Hepatocyte (in vitro differentiated cells): Measurements from ENCODE around the gene HSPB9. TPM values are rescaled to one million over a fixed set of nuclear protein-coding genes. Genes with fewer than 3 reads are reported as not detected.

Experiments used
- DNase-seq: peaks from one replicate; pipeline ENCODE4 v3.0.0-alpha.2; 2016; ENCODE audit warnings: low spot score
- H2AFZ ChIP-seq: fragments of 200-600 bp; sonication (generic); 2 replicates; pipeline ENCODE4 v1.6.0; 2016; ENCODE audit warnings: antibody characterized with exemption, mild to moderate bottlenecking
- H3K27ac ChIP-seq: fragments of 200-600 bp; sonication (generic); 2 replicates; pipeline ENCODE4 v1.5.1; 2016; ENCODE audit warnings: mild to moderate bottlenecking
- H3K27me3 ChIP-seq: fragments of 200-600 bp; sonication (generic); 2 replicates; pipeline ENCODE4 v1.6.1; 2016
- H3K36me3 ChIP-seq: fragments of 200-600 bp; sonication (generic); replicated peaks from 2 replicates; pipeline ENCODE4 v1.5.1; 2016; ENCODE audit warnings: low read depth; ENCODE audit not compliant: insufficient read depth
- H3K4me1 ChIP-seq: fragments of 200-600 bp; sonication (generic); 2 replicates; pipeline ENCODE4 v1.5.1; 2016; ENCODE audit warnings: mild to moderate bottlenecking, moderate library complexity; ENCODE audit not compliant: insufficient read depth
- H3K4me2 ChIP-seq: fragments of 200-600 bp; sonication (generic); 2 replicates; pipeline ENCODE4 v1.6.0; 2016
- H3K4me3 ChIP-seq: fragments of 200-600 bp; sonication (generic); 2 replicates; pipeline ENCODE4 v1.5.1; 2016; ENCODE audit warnings: mild to moderate bottlenecking
- H3K79me2 ChIP-seq: fragments of 200-600 bp; sonication (generic); 2 replicates; pipeline ENCODE4 v1.6.0; 2017; ENCODE audit warnings: mild to moderate bottlenecking
- H3K9me2 ChIP-seq: fragments of 200-600 bp; sonication (generic); replicated peaks from 2 replicates; pipeline ENCODE4 v1.6.0; 2017; ENCODE audit warnings: mild to moderate bottlenecking; ENCODE audit not compliant: insufficient read depth
- H3K9me3 ChIP-seq: fragments of 200-600 bp; sonication (generic); 2 replicates; pipeline ENCODE4 v1.5.1; 2016; ENCODE audit warnings: low read depth, mild to moderate bottlenecking
- H4K20me1 ChIP-seq: fragments of 200-600 bp; sonication (generic); 2 replicates; pipeline ENCODE4 v1.6.0; 2016; ENCODE audit warnings: mild to moderate bottlenecking; ENCODE audit not compliant: insufficient read depth, poor library complexity, severe bottlenecking
- CTCF ChIP-seq: fragments of 200-600 bp; sonication (generic); IDR thresholded peaks from 2 replicates; pipeline ENCODE4 v1.5.1; 2016; ENCODE audit warnings: antibody characterized with exemption, mild to moderate bottlenecking; ENCODE audit not compliant: poor library complexity
- EZH2 ChIP-seq: fragments of 200-600 bp; sonication (generic); IDR thresholded peaks from 2 replicates; pipeline ENCODE4 v1.6.1; 2016; ENCODE audit warnings: antibody characterized with exemption, mild to moderate bottlenecking, borderline replicate concordance
- EZH2phosphoT487 ChIP-seq: fragments of 200-600 bp; sonication (generic); IDR thresholded peaks from one replicate; pipeline ENCODE4 v1.6.1; 2018; ENCODE audit warnings: antibody characterized with exemption, mild to moderate bottlenecking, low read depth, moderate library complexity; ENCODE audit not compliant: unreplicated experiment, severe bottlenecking
- whole genome bisulfite sequencing: methylation state at CpG from one replicate; pipeline ENCODE4 v1.1.6; 2016; ENCODE audit warnings: low lambda C conversion rate; ENCODE audit errors: missing lambda C conversion rate; 5-methylcytosine and 5-hydroxymethylcytosine counted together
- polyA plus RNA-seq: library from polyadenylated mRNA; unstranded; fragments of >200 nt; fragmentation: Nextera tagmentation; extraction: Ambion mirVana; gene quantifications from 2 replicates; pipeline ENCODE4 v1.2.1, GENCODE V29; 2016
- total RNA-seq: library from RNA; depleted of rRNA; stranded (reverse); fragments of >200 nt; gene quantifications from 2 replicates; pipeline ENCODE4 v1.2.3, GENCODE V29; 2014

Gene HSPB9
- total and polyA plus RNA-seq, 2 experiments from 2014 or later: 0.34 TPM; not detected in 1

GRCh38 chr17:42111265-42111636 is 11.4 kb upstream of the HSPB9 start:
- Histone ChIP-seq H2AFZ (no peak overlapping the region), H3K27ac (no peak overlapping the region), H3K9me3 (no peaks in the 10 kb centered on the region), H3K4me2 (no peak overlapping the region), H3K79me2 (no peaks in the 10 kb centered on the region), H3K4me1 (no peaks in the 10 kb centered on the region), H3K36me3 (no peaks in the 10 kb centered on the region), H4K20me1 (no peaks in the 10 kb centered on the region), H3K27me3 (no peaks in the 10 kb centered on the region), H3K4me3 (no peak overlapping the region), H3K9me2 (no peaks in the 10 kb centered on the region)
- no peak for DNase-seq
- no peak for TF ChIP-seq EZH2
- no peak for TF ChIP-seq EZH2phosphoT487
- TF ChIP-seq CTCF: no peak
- 95% methylated on average over 11 of the region's 11 CpGs for WGBS

- no peaks in the 10 kb centered on the region for H3K27me3 ChIP-seq
- no peak for DNase-seq
Measured at GRCh38 chr17:42111871-42112551, 10.6 kb upstream of the HSPB9 start.

GRCh38 chr17:42112552-42113176 is 9.9 kb upstream of the HSPB9 start, which contains the start of gene DHX58:
DHX58 (minus strand) TSS chr17:42112714; CDS start chr17:42111892, 822 bp downstream.
- H3K4me2 ChIP-seq: peak within 1 kb of the TSS; percentile 68
- H4K20me1 ChIP-seq: no peaks in the 10 kb centered on the region
- H3K9me2 ChIP-seq: no peaks in the 10 kb centered on the region
- H3K9me3 ChIP-seq: no peaks in the 10 kb centered on the region
- H3K79me2 ChIP-seq: no peaks in the 10 kb centered on the region
- H3K27me3 ChIP-seq: no peaks in the 10 kb centered on the region
- TF ChIP-seq EZH2phosphoT487 (no peak), EZH2 (no peak), CTCF (no peak)
- no peaks in the 10 kb centered on the region for H3K4me1 ChIP-seq
- DNase-seq: peak; percentile 71
- peak within 1 kb of the TSS; percentile 59 for H3K27ac ChIP-seq
- no peaks in the 10 kb centered on the region for H3K36me3 ChIP-seq
- no peak within 1 kb of the TSS for H2AFZ ChIP-seq
- WGBS: 61% methylated on average over 10 of the region's 10 CpGs
- H3K4me3 ChIP-seq: no peak within 1 kb of the TSS

More at GRCh38 chr17:42111871-42112551, 10.6 kb upstream of the HSPB9 start:
- TF ChIP-seq EZH2phosphoT487 (no peak), CTCF (no peak), EZH2 (no peak)
- Histone ChIP-seq H3K79me2 (no peaks in the 10 kb centered on the region), H3K4me1 (no peaks in the 10 kb centered on the region), H4K20me1 (no peaks in the 10 kb centered on the region), H3K9me3 (no peaks in the 10 kb centered on the region), H3K4me2 (peak overlapping the region; percentile 68), H3K27ac (peak overlapping the region; percentile 37), H3K36me3 (no peaks in the 10 kb centered on the region), H2AFZ (no peak overlapping the region), H3K9me2 (no peaks in the 10 kb centered on the region), H3K4me3 (no peak overlapping the region)
- 86% methylated on average over 12 of the region's 12 CpGs for WGBS
